ENCODE results near the gene SCN7A. TPM values are rescaled to one million over a fixed set of nuclear protein-coding genes. Genes with fewer than 3 reads are reported as not detected.

SCN7A gene
- total and polyA plus RNA-seq, 9 donors = 31.2 to 133 (median 71.9) TPM

- Histone ChIP-seq H3K36me3 (no peaks in the 10 kb centered on the region), H3K9me3 (no peaks in the 10 kb centered on the region), H3K27me3 (no peaks in the 10 kb centered on the region), H3K4me3 (no peak overlapping the region), H3K4me1 (ENCODE audit: insufficient read depth) (no peaks in the 10 kb centered on the region), H3K27ac (no peak overlapping the region)
- TF ChIP-seq EP300 (IDR thresholded peaks at IDR 0.05) (no peak), POLR2A (IDR thresholded peaks at IDR 0.05) (no peak)
- intact Hi-C loops (cut with DNase I) = no loop called here
- DNase-seq = no peak
- WGBS, 3 donors = 55 to 65% (median 59%) methylated on average over 3 of the region's 3 CpGs
These were observed 105.5 kb downstream of the SCN7A start for GRCh38 chr2:166388481-166389070.

DNA sequence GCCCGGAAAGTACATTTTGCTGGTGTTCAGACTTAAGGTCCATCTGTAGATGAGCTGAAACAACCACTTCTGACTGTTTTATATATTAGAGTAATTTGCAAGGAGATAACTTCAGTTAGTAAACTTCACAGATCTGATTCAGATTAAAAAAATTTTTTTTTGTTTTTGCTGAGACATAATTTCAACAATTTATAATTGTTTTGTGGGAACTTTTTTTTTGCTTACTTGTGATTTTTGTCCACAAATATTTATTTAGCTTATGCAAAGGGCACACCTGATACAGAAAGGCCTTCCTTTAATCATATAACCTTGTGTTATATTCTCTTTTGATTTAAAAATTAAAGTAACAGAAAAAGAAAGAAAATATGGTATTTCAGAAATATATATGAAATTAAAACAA lies 108.7 kb downstream of the SCN7A start:
- intact Hi-C loops (cut with DNase I) = no loop called here
- no peaks in the 10 kb centered on the region for H3K9me3 ChIP-seq
- no peak overlapping the region for H3K27ac ChIP-seq
- no peaks in the 10 kb centered on the region for H3K36me3 ChIP-seq
- H3K4me3 ChIP-seq = no peak overlapping the region
- no peak for DNase-seq
- WGBS, 3 donors = 91 to 96% (median 93%) methylated on average over 1 of the region's 1 CpG
- no peaks in the 10 kb centered on the region for H3K27me3 ChIP-seq
- TF ChIP-seq, protein P1, sequence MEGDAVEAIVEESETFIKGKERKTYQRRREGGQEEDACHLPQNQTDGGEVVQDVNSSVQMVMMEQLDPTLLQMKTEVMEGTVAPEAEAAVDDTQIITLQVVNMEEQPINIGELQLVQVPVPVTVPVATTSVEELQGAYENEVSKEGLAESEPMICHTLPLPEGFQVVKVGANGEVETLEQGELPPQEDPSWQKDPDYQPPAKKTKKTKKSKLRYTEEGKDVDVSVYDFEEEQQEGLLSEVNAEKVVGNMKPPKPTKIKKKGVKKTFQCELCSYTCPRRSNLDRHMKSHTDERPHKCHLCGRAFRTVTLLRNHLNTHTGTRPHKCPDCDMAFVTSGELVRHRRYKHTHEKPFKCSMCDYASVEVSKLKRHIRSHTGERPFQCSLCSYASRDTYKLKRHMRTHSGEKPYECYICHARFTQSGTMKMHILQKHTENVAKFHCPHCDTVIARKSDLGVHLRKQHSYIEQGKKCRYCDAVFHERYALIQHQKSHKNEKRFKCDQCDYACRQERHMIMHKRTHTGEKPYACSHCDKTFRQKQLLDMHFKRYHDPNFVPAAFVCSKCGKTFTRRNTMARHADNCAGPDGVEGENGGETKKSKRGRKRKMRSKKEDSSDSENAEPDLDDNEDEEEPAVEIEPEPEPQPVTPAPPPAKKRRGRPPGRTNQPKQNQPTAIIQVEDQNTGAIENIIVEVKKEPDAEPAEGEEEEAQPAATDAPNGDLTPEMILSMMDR (IDR thresholded peaks at IDR 0.05) = no peak
- TF ChIP-seq POLR2A (IDR thresholded peaks at IDR 0.05) (no peak), EP300 (IDR thresholded peaks at IDR 0.05) (no peak)
- no peaks in the 10 kb centered on the region for H3K4me1 ChIP-seq (ENCODE audit: insufficient read depth)

- Histone ChIP-seq H3K27ac (no peak overlapping the region), H3K4me3 (no peak overlapping the region), H3K27me3 (no peaks in the 10 kb centered on the region), H3K36me3 (no peaks in the 10 kb centered on the region), H3K4me1 (ENCODE audit: insufficient read depth) (no peaks in the 10 kb centered on the region), H3K9me3 (no peaks in the 10 kb centered on the region)
- DNase-seq = no peak
- TF ChIP-seq, protein P1 (IDR thresholded peaks at IDR 0.05) = peak in 2 of 3 donors; percentile 6 to 32
- TF ChIP-seq POLR2A (IDR thresholded peaks at IDR 0.05) = no peak
- 59 to 69% (median 59%) methylated on average over 8 of the region's 8 CpGs for WGBS, 3 donors
- intact Hi-C loops (cut with DNase I) = no loop called here
These were observed 109.3 kb downstream of the SCN7A start for GRCh38 chr2:166384774-166385173.

GRCh38 chr2:166382448-166382847 lies 111.6 kb downstream of the SCN7A start:
- Histone ChIP-seq H3K4me3 (no peak overlapping the region), H3K9me3 (no peaks in the 10 kb centered on the region), H3K4me1 (ENCODE audit: insufficient read depth) (no peaks in the 10 kb centered on the region), H3K36me3 (no peaks in the 10 kb centered on the region), H3K27ac (no peak overlapping the region), H3K27me3 (no peaks in the 10 kb centered on the region)
- WGBS, 3 donors = 90 to 91% (median 91%) methylated on average over 3 of the region's 3 CpGs
- TF ChIP-seq POLR2A (IDR thresholded peaks at IDR 0.05) = no peak
- TF ChIP-seq, protein P1 (IDR thresholded peaks at IDR 0.05) = no peak
- TF ChIP-seq EP300 (IDR thresholded peaks at IDR 0.05) = no peak
- no peak for DNase-seq
- intact Hi-C loops (cut with DNase I) = no loop called here

DNA sequence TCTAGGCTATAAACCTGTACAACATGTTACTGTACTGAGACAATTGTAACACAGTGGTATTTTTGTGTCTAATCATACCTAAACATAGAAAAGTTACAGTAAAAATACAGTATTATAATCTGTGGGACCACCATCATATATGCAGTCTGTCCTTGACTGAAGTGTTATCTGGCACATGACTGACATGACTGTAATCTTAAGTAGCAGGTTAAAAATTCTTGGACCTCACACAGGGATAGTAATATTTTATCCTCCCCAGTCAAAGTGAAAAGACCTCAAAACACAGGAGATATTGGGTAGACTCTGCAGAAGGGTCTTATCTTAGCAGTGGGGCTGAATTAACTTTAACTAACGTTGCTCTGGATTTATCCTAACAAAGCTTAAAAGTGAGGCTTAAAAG lies 113.4 kb downstream of the SCN7A start:
- Histone ChIP-seq H3K4me3 (no peak overlapping the region), H3K36me3 (no peaks in the 10 kb centered on the region), H3K9me3 (no peaks in the 10 kb centered on the region), H3K27me3 (no peaks in the 10 kb centered on the region), H3K4me1 (ENCODE audit: insufficient read depth) (no peaks in the 10 kb centered on the region), H3K27ac (no peak overlapping the region)
- no peak for DNase-seq
- intact Hi-C loops (cut with DNase I) = no loop called here
- no peak for TF ChIP-seq POLR2A (IDR thresholded peaks at IDR 0.05)
- no peak for TF ChIP-seq EP300 (IDR thresholded peaks at IDR 0.05)
- TF ChIP-seq, protein P1 (IDR thresholded peaks at IDR 0.05) = no peak
- 24 to 33% (median 25%) methylated on average over 1 of the region's 1 CpG for WGBS, 3 donors

All from ovary (tissue), 9 donors.